Left lung (tissue), 10 donors: Measurements from ENCODE around the gene GALNTL6. TPM values are rescaled to one million over a fixed set of nuclear protein-coding genes. Genes with fewer than 3 reads are reported as not detected.

Source experiments
- ATAC-seq: fragments of 200-7000 bp; cut with Tn5 transposase; one replicate; pipeline ENCODE4 v1.9.1; 2020; ENCODE audit warnings: moderate library complexity
- DNase-seq, 4 donors: peaks; one replicate each; pipeline ENCODE4 v3.0.0-alpha.2; 2013 to 2020
- H3K27ac ChIP-seq, 2 donors: fragments of 200-600 bp; sonication (generic) in 1 of 2; one replicate each; pipeline versions ENCODE4 v1.5.0 to v1.8.0; 2020 to 2021
- H3K27me3 ChIP-seq, 2 donors: fragments of 200-600 bp; sonication (generic) in 1 of 2; one replicate each; pipeline versions ENCODE4 v1.5.0 to v1.8.0; 2020 to 2021
- H3K36me3 ChIP-seq, 2 donors: fragments of 200-600 bp; sonication (generic) in 1 of 2; one replicate each; pipeline versions ENCODE4 v1.5.0 to v1.8.0; 2020 to 2021
- H3K4me1 ChIP-seq, 2 donors: fragments of 200-600 bp; one replicate each; pipeline ENCODE4 v1.8.0; 2021
- H3K4me3 ChIP-seq, 2 donors: fragments of 200-600 bp; sonication (generic) in 1 of 2; one replicate each; pipeline versions ENCODE4 v1.5.0 to v1.8.0; 2020 to 2021; ENCODE audit warnings: mild to moderate bottlenecking in 1 of 2
- H3K9me3 ChIP-seq, 2 donors: fragments of 200-600 bp; sonication (generic) in 1 of 2; one replicate each; pipeline versions ENCODE4 v1.5.0 to v1.8.0; 2020 to 2021
- intact Hi-C, 2 donors: fragments of 100-400 bp; cut with DNase I; formaldehyde crosslinking; loops; one replicate each; pipeline versions ENCODE4 v1.11.2 to v1.14.2; 2022
- polyA plus RNA-seq, 6 donors: library from polyadenylated mRNA; unstranded; fragments of 120-200 nt; gene quantifications; one replicate each; pipeline ENCODE4 v1.2.1, GENCODE V29; 2013; ENCODE audit not compliant: insufficient read length in 6 of 6
- total RNA-seq, 2 donors: library from RNA; stranded (reverse); fragmentation: NEBNext Ultra II Directional; extraction: Animal tissue kit (Norgen Biotek cat#: 25700); gene quantifications; one replicate each; pipeline ENCODE4 v1.2.1, GENCODE V29; 2021
- TF ChIP-seq, protein P1 (sequence below), 2 donors: fragments of 200-600 bp; sonication (generic) in 1 of 2; IDR thresholded peaks; one replicate each; pipeline versions ENCODE4 v1.5.0 to v1.8.0; 2021; ENCODE audit warnings: antibody characterized with exemption in 2 of 2
- donor health status: DM: no; HTN: yes; CAD: no.
- donor health status: DM: no; HTN: no; CAD: no.

The GALNTL6 gene
- total and polyA plus RNA-seq, 8 donors: 0.11 to 0.16 (median 0.13) TPM; not detected in 5

- no peaks in the 10 kb centered on the region for H3K9me3 ChIP-seq
- H3K4me3 ChIP-seq: no peak overlapping the region
- no peak for ATAC-seq
- no peak for DNase-seq
- no peaks in the 10 kb centered on the region for H3K36me3 ChIP-seq
- intact Hi-C loops: no loop called here
- no peak overlapping the region for H3K27ac ChIP-seq
- no peaks in the 10 kb centered on the region for H3K4me1 ChIP-seq
- TF ChIP-seq, protein P1, sequence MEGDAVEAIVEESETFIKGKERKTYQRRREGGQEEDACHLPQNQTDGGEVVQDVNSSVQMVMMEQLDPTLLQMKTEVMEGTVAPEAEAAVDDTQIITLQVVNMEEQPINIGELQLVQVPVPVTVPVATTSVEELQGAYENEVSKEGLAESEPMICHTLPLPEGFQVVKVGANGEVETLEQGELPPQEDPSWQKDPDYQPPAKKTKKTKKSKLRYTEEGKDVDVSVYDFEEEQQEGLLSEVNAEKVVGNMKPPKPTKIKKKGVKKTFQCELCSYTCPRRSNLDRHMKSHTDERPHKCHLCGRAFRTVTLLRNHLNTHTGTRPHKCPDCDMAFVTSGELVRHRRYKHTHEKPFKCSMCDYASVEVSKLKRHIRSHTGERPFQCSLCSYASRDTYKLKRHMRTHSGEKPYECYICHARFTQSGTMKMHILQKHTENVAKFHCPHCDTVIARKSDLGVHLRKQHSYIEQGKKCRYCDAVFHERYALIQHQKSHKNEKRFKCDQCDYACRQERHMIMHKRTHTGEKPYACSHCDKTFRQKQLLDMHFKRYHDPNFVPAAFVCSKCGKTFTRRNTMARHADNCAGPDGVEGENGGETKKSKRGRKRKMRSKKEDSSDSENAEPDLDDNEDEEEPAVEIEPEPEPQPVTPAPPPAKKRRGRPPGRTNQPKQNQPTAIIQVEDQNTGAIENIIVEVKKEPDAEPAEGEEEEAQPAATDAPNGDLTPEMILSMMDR (IDR thresholded peaks at IDR 0.05): no peak
- no peaks in the 10 kb centered on the region for H3K27me3 ChIP-seq
These were observed 1199.4 kb downstream of the GALNTL6 start for GRCh38 chr4:173012608-173013007.

DNA sequence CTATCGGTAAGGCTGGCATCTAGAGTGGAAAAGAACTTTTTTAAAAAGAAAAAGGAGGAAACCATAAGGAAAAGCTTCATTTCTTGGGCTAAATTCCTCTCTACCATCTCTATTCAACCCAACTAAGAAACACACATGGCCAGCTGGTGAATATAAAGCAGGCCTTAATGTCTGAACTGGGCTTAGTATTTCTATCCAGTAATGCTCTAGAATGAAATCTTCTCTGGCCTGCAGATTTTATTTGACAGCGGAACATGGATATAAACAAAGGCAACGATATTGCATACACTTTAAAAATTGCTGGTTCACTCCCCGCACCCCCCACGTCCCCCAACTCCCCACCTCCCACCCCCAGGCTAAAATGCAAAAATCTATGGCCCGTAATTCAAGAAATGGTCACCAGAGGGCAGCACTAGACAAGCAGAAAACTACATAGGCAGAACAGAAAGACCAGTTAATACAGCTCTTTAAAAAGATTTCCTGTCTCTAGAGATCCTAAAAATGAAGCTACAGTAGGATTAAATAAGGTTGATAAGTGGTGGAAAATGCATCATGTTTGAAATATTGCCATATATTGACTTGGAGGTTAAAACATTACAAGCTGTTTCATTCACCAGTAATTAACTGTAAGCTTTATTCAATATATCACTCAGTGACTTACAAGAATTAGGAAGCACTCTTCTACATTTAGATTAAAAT lies 1200.2 kb downstream of the GALNTL6 start:
- TF ChIP-seq, protein P1 (IDR thresholded peaks at IDR 0.05): peak; percentile 58 to 59
- Histone ChIP-seq H3K27me3 (no peaks in the 10 kb centered on the region), H3K36me3 (no peaks in the 10 kb centered on the region), H3K4me3 (no peak overlapping the region), H3K27ac (no peak overlapping the region), H3K4me1 (no peaks in the 10 kb centered on the region), H3K9me3 (no peaks in the 10 kb centered on the region)
- DNase-seq (peak in 2 of 4 donors; percentile 41 to 53), ATAC-seq (peak; percentile 91)
- intact Hi-C loops: no loop called here

DNA sequence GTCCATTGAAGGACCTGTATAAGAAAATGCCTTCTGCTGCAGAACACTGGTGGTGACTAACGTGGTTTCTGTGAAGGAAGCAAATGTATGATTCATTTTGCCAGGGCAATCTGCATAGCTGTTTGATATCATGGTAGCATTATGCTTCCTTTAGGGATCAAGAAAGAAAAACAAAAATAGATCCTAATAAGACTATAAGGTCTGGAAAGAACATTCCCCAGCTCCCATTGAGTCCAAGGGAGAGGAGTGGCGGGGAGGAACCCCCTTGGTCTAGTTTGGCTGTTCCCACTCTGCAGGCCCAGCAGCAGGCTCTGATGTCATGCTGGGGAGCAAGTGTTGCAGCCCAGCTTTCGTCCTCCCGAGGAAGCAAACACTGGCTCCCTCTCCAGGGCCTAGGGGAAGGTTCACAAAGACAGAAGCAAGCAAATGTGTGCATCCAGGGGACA lies 1200.9 kb downstream of the GALNTL6 start:
- no peaks in the 10 kb centered on the region for H3K9me3 ChIP-seq
- TF ChIP-seq, protein P1 (IDR thresholded peaks at IDR 0.05): no peak
- H3K4me1 ChIP-seq: no peaks in the 10 kb centered on the region
- peak; percentile 53 for ATAC-seq
- DNase-seq: no peak
- no peaks in the 10 kb centered on the region for H3K36me3 ChIP-seq
- intact Hi-C loops: no loop called here
- no peak overlapping the region for H3K27ac ChIP-seq
- H3K27me3 ChIP-seq: no peaks in the 10 kb centered on the region
- H3K4me3 ChIP-seq: no peak overlapping the region

DNA sequence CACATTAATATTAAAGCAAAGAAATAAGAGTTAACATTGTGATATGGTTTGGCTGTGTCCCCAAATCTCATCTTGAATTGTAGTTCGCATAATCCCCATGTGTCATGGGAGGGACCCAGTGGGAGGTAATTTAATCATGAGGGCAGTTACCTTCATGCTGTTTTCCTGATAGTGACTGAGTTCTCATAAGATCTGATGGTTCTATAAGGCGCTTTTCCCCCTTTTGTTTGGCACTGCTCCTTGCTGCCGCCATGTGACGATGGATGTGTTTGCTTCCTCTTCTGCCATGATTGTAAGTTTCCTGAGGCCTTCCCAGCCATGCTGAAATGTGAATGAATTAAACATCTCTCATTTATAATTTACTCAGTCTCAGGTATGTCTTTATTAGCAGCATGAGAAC lies 1201.6 kb downstream of the GALNTL6 start:
- no peaks in the 10 kb centered on the region for H3K9me3 ChIP-seq
- DNase-seq (no peak), ATAC-seq (no peak)
- H3K4me3 ChIP-seq: no peak overlapping the region
- TF ChIP-seq, protein P1 (IDR thresholded peaks at IDR 0.05): no peak
- H3K4me1 ChIP-seq: no peaks in the 10 kb centered on the region
- H3K27ac ChIP-seq: no peak overlapping the region
- H3K36me3 ChIP-seq: no peaks in the 10 kb centered on the region
- H3K27me3 ChIP-seq: no peaks in the 10 kb centered on the region
- intact Hi-C loops: loop anchor here in 1 of 2 donors (5.0 kb wide), 1 partner anchor 242 kb away; no protein-coding TSS in a partner anchor

- TF ChIP-seq, protein P1 (IDR thresholded peaks at IDR 0.05): no peak
These were observed 1204.6 kb downstream of the GALNTL6 start for GRCh38 chr4:173017802-173018201.

More at GRCh38 chr4:173017802-173018201, 1204.6 kb downstream of the GALNTL6 start:
- Histone ChIP-seq H3K9me3 (no peaks in the 10 kb centered on the region), H3K27ac (no peak overlapping the region), H3K27me3 (no peaks in the 10 kb centered on the region), H3K4me1 (no peaks in the 10 kb centered on the region), H3K36me3 (no peaks in the 10 kb centered on the region), H3K4me3 (no peak overlapping the region)
- DNase-seq (no peak), ATAC-seq (no peak)
- intact Hi-C loops: loop anchor here in 1 of 2 donors (5.0 kb wide), 1 partner anchor 239 kb away; no protein-coding TSS in a partner anchor
